Stimulated activated CD4-positive, alpha-beta T cell treated with anti-CD3 and anti-CD28 coated beads, Interleukin-1b, Interleukin-23, amount 100 ng/mL, for 24 hours (primary cell): Measurements from ENCODE around the gene OLFML2A.
"Not testable (repeated sequence)": the region's sequence is repeated elsewhere in the genome, so short reads cannot be mapped to it uniquely, and the experiment has no call there.

Experiments used
- DNase-seq, 4 experiments: peaks; one replicate each; pipeline ENCODE4 v3.0.0-alpha.2; 2020; ENCODE audit warnings: low read depth in 4 of 4, low spot score in 1 of 4

Gene OLFML2A

DNA sequence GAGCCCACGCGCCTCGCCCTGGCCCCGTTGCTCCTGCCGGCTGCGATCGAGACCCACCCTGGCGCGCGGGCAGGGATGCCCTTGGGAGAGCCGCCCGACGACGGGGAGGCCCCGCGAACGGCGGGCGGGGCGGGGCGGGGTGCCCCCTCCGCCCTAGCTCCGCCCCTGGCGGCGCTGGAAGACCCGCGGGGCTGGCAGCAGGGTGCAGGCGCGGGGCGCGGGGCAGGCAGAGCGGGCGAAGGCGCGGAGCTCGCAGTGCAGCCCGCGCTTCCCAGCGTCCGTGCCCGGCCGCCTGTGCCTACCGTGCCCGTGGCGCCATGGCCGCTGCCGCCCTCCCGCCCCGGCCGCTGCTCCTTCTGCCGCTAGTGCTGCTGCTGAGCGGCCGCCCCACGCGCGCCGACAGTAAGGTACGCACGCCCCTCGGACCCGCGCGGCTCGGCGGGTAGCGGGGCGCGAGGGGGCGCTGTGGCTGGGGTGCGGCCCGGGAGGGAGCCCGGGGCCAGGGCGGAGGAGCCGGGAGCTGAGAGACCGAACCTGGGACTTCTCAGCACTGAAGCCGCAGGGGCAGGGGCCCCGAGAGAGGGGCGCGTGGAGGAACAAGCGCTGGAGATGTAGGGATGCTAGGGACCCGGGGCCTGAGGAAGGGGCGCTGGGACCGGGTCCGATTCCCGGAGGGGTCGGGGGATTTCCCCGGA lies at the start of gene OLFML2A:
OLFML2A (plus strand) TSS at position 180 of the 695 bp plus-strand sequence; CDS start at position 318, 138 bp downstream.
- DNase-seq, result no peak

DNA sequence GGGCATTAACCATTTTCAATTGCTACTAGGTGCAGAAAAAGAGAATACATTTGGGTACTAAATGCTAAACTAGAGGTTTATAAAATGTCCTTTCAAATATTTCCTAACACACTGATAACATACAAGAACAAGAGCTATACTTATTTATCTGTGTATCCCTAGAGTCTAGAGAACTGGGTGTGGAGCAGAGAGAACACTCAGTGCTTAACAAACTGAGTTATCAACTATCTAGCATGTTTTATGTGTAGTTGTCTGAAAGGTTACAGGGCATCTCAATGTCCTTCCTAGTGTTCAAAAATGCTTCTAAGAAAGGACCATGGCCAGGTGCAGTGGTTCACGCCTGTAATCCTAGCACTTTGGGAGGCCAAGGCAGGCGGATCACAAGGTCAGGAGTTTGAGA lies 46.2 kb upstream of the OLFML2A start:
- no peak for DNase-seq

GRCh38 chr9:124733964-124734740 lies 42.8 kb upstream of the OLFML2A start:
- DNase-seq, result no peak

DNA sequence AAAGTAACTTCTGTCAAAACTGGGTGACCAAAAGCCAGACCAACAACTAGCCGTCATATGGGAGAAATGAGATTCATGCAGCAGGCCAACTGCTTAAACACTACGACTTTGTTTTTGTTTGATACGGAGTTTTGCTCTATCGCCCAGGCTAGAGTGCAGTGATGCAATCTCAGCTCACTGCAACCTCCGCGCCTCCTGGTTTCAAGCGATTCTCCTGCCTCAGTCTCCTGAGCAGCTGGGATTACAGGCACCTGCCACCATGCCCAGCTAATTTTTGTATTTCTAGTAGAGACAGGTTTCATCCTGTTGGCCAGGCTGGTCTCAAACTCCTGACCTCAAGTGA lies 42.2 kb upstream of the OLFML2A start:
- not testable (repeated sequence) for DNase-seq

GRCh38 chr9:124735121-124735520 lies 41.8 kb upstream of the OLFML2A start:
- no peak for DNase-seq

- DNase-seq, result not testable (repeated sequence)
These were observed 38.9 kb upstream of the OLFML2A start for GRCh38 chr9:124738075-124738474.

GRCh38 chr9:124739360-124739759 lies 37.6 kb upstream of the OLFML2A start:
- no peak for DNase-seq

GRCh38 chr9:124741149-124741548 lies 35.8 kb upstream of the OLFML2A start:
- no peak for DNase-seq

GRCh38 chr9:124741662-124742061 lies 35.3 kb upstream of the OLFML2A start:
- DNase-seq, result no peak

DNA sequence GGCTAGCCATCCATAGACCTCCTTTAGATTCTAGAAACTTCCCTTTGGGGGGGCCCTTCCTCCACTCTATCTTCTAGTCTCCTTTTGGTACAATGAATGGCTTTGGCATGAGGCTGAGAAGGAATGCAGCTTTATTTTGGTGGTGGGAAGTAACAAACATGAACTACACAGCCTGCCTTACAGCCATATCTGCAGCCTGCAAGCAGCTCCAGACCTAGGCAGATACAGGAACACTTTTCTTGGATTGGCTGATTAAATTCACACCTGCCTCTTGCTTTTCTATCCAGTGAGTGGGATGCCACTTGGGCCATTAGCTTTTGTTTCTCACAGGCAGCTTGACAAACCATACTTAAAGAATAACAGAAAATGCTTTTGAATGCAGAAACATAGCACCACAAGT lies 34.0 kb upstream of the OLFML2A start:
- no peak for DNase-seq

- no peak for DNase-seq
These were observed 33.1 kb upstream of the OLFML2A start for GRCh38 chr9:124743686-124744348.

- no peak for DNase-seq
These were observed 29.9 kb upstream of the OLFML2A start for GRCh38 chr9:124747065-124747464.

DNA sequence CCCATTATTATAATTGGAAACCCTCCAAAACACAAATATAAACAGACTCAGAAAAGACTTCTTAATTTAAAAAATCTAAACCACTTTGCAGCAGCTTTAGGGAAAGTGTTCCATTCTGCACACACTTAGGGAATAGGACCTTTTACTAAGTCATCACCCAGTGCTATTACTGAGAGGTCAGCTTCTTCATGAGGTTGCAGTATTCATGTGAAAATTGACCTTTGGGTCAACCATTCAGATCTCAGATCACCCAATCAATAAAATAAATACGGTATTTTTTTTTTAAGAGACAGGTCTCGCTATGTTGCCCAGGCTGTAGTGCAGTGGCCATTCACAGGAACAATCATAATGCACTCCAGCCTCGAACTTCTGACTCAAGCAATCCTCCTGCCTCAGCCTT lies 27.6 kb upstream of the OLFML2A start:
- DNase-seq, result no peak

DNA sequence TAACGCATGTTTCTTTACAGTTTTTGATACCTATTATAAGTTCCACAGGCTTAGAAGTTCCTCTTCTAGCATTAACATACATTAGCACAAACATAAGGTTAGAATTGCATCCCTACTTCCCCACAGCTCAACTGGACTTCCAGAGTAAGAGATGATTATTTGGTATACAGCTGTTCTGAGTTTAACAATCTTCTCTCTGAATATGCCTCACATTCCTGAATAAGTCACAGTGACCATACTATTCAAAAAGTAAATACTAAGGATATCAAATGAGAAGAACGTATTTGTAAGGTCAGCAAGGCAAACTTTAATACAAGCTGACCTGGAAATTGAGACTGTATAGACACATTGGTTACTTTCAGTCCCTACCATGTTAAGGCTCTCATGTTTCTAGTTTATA lies 27.2 kb upstream of the OLFML2A start:
- DNase-seq, result no peak

DNA sequence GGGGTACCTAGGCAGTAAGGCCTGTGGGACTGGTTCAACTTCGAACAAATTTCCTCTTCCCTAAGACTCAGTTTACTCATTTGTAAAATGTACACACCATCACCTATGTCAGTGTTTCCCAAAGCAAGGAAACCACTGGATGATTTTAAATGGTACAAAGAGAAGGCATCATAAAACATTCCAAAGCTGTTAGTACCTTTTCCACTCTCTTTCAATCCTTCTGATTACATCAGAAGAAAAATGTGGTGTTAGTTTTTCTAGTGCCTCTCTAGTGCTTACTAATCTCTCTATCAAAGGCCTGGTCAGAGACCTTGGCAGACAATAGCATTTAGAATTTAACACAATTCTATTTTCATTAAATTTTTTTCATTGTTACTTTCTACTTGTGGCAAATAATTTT lies 24.0 kb upstream of the OLFML2A start:
- no peak for DNase-seq

- no peak for DNase-seq
These were observed 22.6 kb upstream of the OLFML2A start for GRCh38 chr9:124754289-124754688.

GRCh38 chr9:124755061-124755460 lies 21.9 kb upstream of the OLFML2A start:
- DNase-seq, result no peak

DNA sequence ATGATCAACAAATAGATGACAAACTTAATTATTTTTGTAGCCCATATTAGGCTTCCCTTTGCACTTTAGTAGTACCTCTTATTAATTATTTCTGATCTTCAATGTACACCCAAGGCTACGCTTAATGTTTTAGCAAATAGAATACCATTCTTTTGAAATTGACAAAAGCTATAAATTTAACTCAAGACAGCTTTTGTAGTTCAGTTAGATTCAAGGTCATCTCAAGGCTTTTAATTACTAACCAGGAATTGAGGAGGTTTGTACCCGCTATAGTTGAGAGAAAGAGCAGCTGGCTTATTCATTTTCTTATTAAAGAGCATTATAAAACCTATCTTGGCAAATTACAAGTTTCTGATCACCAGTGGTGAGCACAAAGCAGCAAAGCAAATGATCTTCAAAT lies 20.9 kb upstream of the OLFML2A start:
- DNase-seq, result no peak

- DNase-seq, result no peak
These were observed 19.3 kb upstream of the OLFML2A start for GRCh38 chr9:124757616-124758015.

- DNase-seq, result no peak
These were observed 18.9 kb upstream of the OLFML2A start for GRCh38 chr9:124758061-124758460.

GRCh38 chr9:124758691-124759090 lies 18.2 kb upstream of the OLFML2A start:
- no peak for DNase-seq

GRCh38 chr9:124759327-124759726 lies 17.6 kb upstream of the OLFML2A start:
- DNase-seq, result no peak
